ENCODE results near the gene MSI2.

The MSI2 gene

GRCh38 chr17:57323391-57323790 lies 67.1 kb downstream of the MSI2 start:
- no peak for DNase-seq

- no peak for DNase-seq
Observed at GRCh38 chr17:57324060-57324459, 67.7 kb downstream of the MSI2 start.

- DNase-seq, result no peak
Observed at GRCh38 chr17:57324631-57325030, 68.3 kb downstream of the MSI2 start.

- DNase-seq, result no peak
Observed at GRCh38 chr17:57326336-57326735, 70.0 kb downstream of the MSI2 start.

- no peak for DNase-seq
Observed at GRCh38 chr17:57326764-57327163, 70.4 kb downstream of the MSI2 start.

- DNase-seq, result no peak
Observed at GRCh38 chr17:57327176-57327970, 71.0 kb downstream of the MSI2 start.

GRCh38 chr17:57328109-57328882 lies 72.0 kb downstream of the MSI2 start:
- DNase-seq, result no peak

- DNase-seq, result no peak
Observed at GRCh38 chr17:57329380-57330214, 73.3 kb downstream of the MSI2 start.

GRCh38 chr17:57330587-57330986 lies 74.3 kb downstream of the MSI2 start:
- no peak for DNase-seq

GRCh38 chr17:57331423-57331822 lies 75.1 kb downstream of the MSI2 start:
- DNase-seq, result no peak

GRCh38 chr17:57332501-57332900 lies 76.2 kb downstream of the MSI2 start:
- DNase-seq, result no peak

GRCh38 chr17:57335195-57335792 lies 79.0 kb downstream of the MSI2 start:
- DNase-seq, result no peak

GRCh38 chr17:57337390-57337789 lies 81.1 kb downstream of the MSI2 start:
- DNase-seq, result no peak

- DNase-seq, result no peak
Observed at GRCh38 chr17:57338257-57338914, 82.1 kb downstream of the MSI2 start.

GRCh38 chr17:57340160-57340981 lies 84.0 kb downstream of the MSI2 start:
- DNase-seq, result no peak

- DNase-seq, result no peak
Observed at GRCh38 chr17:57341611-57342540, 85.6 kb downstream of the MSI2 start.

- DNase-seq, result no peak
Observed at GRCh38 chr17:57342963-57343589, 86.8 kb downstream of the MSI2 start.

- no peak for DNase-seq
Observed at GRCh38 chr17:57343717-57344116, 87.4 kb downstream of the MSI2 start.

- no peak for DNase-seq
Observed at GRCh38 chr17:57344261-57344660, 87.9 kb downstream of the MSI2 start.
